ENCODE measurements around the gene CENPT.

The CENPT gene

GRCh38 chr16:67847064-67847861, at the start of gene CENPT:
TSS of gene CENPT (minus strand) at chr16:67847693. CDS start at chr16:67833859, 13,834 bp downstream.
- H3K27me3 Mint-ChIP-seq, result no peaks in the 10 kb centered on the region
- H3K4me1 Mint-ChIP-seq, result peaks cover 58% of the 10 kb centered on the region
- peak; percentile 31 for ATAC-seq
- no peaks in the 10 kb centered on the region for H3K9me3 Mint-ChIP-seq
- H3K4me3 Mint-ChIP-seq, result peak within 1 kb of the TSS; percentile 92
- peak within 1 kb of the TSS; percentile 96 for H3K27ac Mint-ChIP-seq
- peaks cover 14% of the 10 kb centered on the region for H3K36me3 Mint-ChIP-seq (ENCODE audit: low read depth)
- DNase-seq, result no peak

- H3K36me3 Mint-ChIP-seq (ENCODE audit: low read depth), result peaks cover 5% of the 10 kb centered on the region
- H3K4me3 Mint-ChIP-seq, result no peak overlapping the region
- DNase-seq (no peak), ATAC-seq (no peak)
- no peaks in the 10 kb centered on the region for H3K27me3 Mint-ChIP-seq
- H3K9me3 Mint-ChIP-seq, result no peaks in the 10 kb centered on the region
- peaks cover 36% of the 10 kb centered on the region for H3K4me1 Mint-ChIP-seq
- no peak overlapping the region for H3K27ac Mint-ChIP-seq
These were observed 49.7 kb upstream of the CENPT start for GRCh38 chr16:67897231-67897630.

- no peaks in the 10 kb centered on the region for H3K9me3 Mint-ChIP-seq
- H3K36me3 Mint-ChIP-seq (ENCODE audit: low read depth), result peaks cover 5% of the 10 kb centered on the region
- DNase-seq, result no peak
- H3K4me1 Mint-ChIP-seq, result peaks cover 36% of the 10 kb centered on the region
- H3K4me3 Mint-ChIP-seq, result peak overlapping the region; percentile 94
- H3K27ac Mint-ChIP-seq, result peak overlapping the region; percentile 92
- no peaks in the 10 kb centered on the region for H3K27me3 Mint-ChIP-seq
- ATAC-seq, result no peak
These were observed 46.4 kb upstream of the CENPT start for GRCh38 chr16:67893743-67894399.

- Mint-ChIP-seq H3K27ac (peak within 1 kb of the TSS; percentile 92), H3K27me3 (no peaks in the 10 kb centered on the region), H3K4me3 (peak within 1 kb of the TSS; percentile 94), H3K36me3 (ENCODE audit: low read depth) (peaks cover 5% of the 10 kb centered on the region), H3K4me1 (peaks cover 36% of the 10 kb centered on the region), H3K9me3 (no peaks in the 10 kb centered on the region)
- ATAC-seq (peak; percentile 99), DNase-seq (peak; percentile 96)
These were observed 45.6 kb upstream of the CENPT start, which contains the start of gene PSKH1 for GRCh38 chr16:67892899-67893742. TSS of gene PSKH1 (plus strand) at chr16:67893254. CDS start at chr16:67908750, 15,496 bp downstream.

- H3K4me3 Mint-ChIP-seq, result peak overlapping the region; percentile 80
- peaks cover 5% of the 10 kb centered on the region for H3K36me3 Mint-ChIP-seq (ENCODE audit: low read depth)
- no peak for DNase-seq
- ATAC-seq, result no peak
- peak overlapping the region; percentile 63 for H3K27ac Mint-ChIP-seq
- H3K9me3 Mint-ChIP-seq, result no peaks in the 10 kb centered on the region
- H3K27me3 Mint-ChIP-seq, result no peaks in the 10 kb centered on the region
- H3K4me1 Mint-ChIP-seq, result peaks cover 36% of the 10 kb centered on the region
These were observed 44.9 kb upstream of the CENPT start for GRCh38 chr16:67892375-67892774.

GRCh38 chr16:67888331-67888730, 40.8 kb upstream of the CENPT start:
- H3K36me3 Mint-ChIP-seq (ENCODE audit: low read depth), result peaks cover 3% of the 10 kb centered on the region
- peaks cover 8% of the 10 kb centered on the region for H3K4me1 Mint-ChIP-seq
- ATAC-seq, result no peak
- H3K4me3 Mint-ChIP-seq, result no peak overlapping the region
- no peaks in the 10 kb centered on the region for H3K27me3 Mint-ChIP-seq
- DNase-seq, result no peak
- H3K9me3 Mint-ChIP-seq, result no peaks in the 10 kb centered on the region
- H3K27ac Mint-ChIP-seq, result no peak overlapping the region

GRCh38 chr16:67886387-67886786, 38.9 kb upstream of the CENPT start:
- DNase-seq, result no peak
- Mint-ChIP-seq H3K27me3 (no peaks in the 10 kb centered on the region), H3K27ac (no peak overlapping the region), H3K4me3 (no peak overlapping the region), H3K9me3 (no peaks in the 10 kb centered on the region), H3K36me3 (ENCODE audit: low read depth) (peaks cover 5% of the 10 kb centered on the region), H3K4me1 (no peaks in the 10 kb centered on the region)
- ATAC-seq, result no peak

GRCh38 chr16:67885976-67886375, 38.5 kb upstream of the CENPT start:
- H3K4me1 Mint-ChIP-seq, result no peaks in the 10 kb centered on the region
- no peaks in the 10 kb centered on the region for H3K27me3 Mint-ChIP-seq
- no peaks in the 10 kb centered on the region for H3K9me3 Mint-ChIP-seq
- H3K36me3 Mint-ChIP-seq (ENCODE audit: low read depth), result peaks cover 5% of the 10 kb centered on the region
- H3K27ac Mint-ChIP-seq, result peak overlapping the region; percentile 64
- DNase-seq (no peak), ATAC-seq (no peak)
- H3K4me3 Mint-ChIP-seq, result no peak overlapping the region

GRCh38 chr16:67885545-67885944, 38.1 kb upstream of the CENPT start:
- no peaks in the 10 kb centered on the region for H3K9me3 Mint-ChIP-seq
- H3K4me3 Mint-ChIP-seq, result no peak overlapping the region
- no peaks in the 10 kb centered on the region for H3K27me3 Mint-ChIP-seq
- H3K27ac Mint-ChIP-seq, result peak overlapping the region; percentile 64
- DNase-seq (no peak), ATAC-seq (no peak)
- H3K4me1 Mint-ChIP-seq, result no peaks in the 10 kb centered on the region
- H3K36me3 Mint-ChIP-seq (ENCODE audit: low read depth), result peaks cover 5% of the 10 kb centered on the region

- no peak within 1 kb of the TSS for H3K4me3 Mint-ChIP-seq
- H3K4me1 Mint-ChIP-seq, result no peaks in the 10 kb centered on the region
- no peak for ATAC-seq
- peaks cover 5% of the 10 kb centered on the region for H3K36me3 Mint-ChIP-seq (ENCODE audit: low read depth)
- H3K27me3 Mint-ChIP-seq, result no peaks in the 10 kb centered on the region
- no peaks in the 10 kb centered on the region for H3K9me3 Mint-ChIP-seq
- peak within 1 kb of the TSS; percentile 64 for H3K27ac Mint-ChIP-seq
- DNase-seq, result no peak
These were observed 37.2 kb upstream of the CENPT start, which contains the start of gene NRN1L for GRCh38 chr16:67884684-67885083. TSS of gene NRN1L (plus strand) at chr16:67884885. CDS start at chr16:67884904, 19 bp downstream.

- DNase-seq (peak; percentile 81), ATAC-seq (peak; percentile 67)
- H3K27me3 Mint-ChIP-seq, result no peaks in the 10 kb centered on the region
- peaks cover 6% of the 10 kb centered on the region for H3K36me3 Mint-ChIP-seq (ENCODE audit: low read depth)
- no peak overlapping the region for H3K27ac Mint-ChIP-seq
- no peak overlapping the region for H3K4me3 Mint-ChIP-seq
- H3K4me1 Mint-ChIP-seq, result no peaks in the 10 kb centered on the region
- H3K9me3 Mint-ChIP-seq, result no peaks in the 10 kb centered on the region
These were observed 36.4 kb upstream of the CENPT start for GRCh38 chr16:67883872-67884261.

GRCh38 chr16:67883146-67883871, 35.8 kb upstream of the CENPT start:
- peaks cover 7% of the 10 kb centered on the region for H3K36me3 Mint-ChIP-seq (ENCODE audit: low read depth)

GRCh38 chr16:67882374-67883145, 35.1 kb upstream of the CENPT start:
- Mint-ChIP-seq H3K27ac (no peak overlapping the region), H3K9me3 (no peaks in the 10 kb centered on the region), H3K27me3 (no peaks in the 10 kb centered on the region), H3K36me3 (ENCODE audit: low read depth) (peaks cover 13% of the 10 kb centered on the region), H3K4me1 (no peaks in the 10 kb centered on the region), H3K4me3 (no peak overlapping the region)
- DNase-seq, result no peak
- no peak for ATAC-seq

More at GRCh38 chr16:67883146-67883871, 35.8 kb upstream of the CENPT start:
- Mint-ChIP-seq H3K9me3 (no peaks in the 10 kb centered on the region), H3K4me1 (no peaks in the 10 kb centered on the region), H3K4me3 (no peak overlapping the region), H3K27me3 (no peaks in the 10 kb centered on the region), H3K27ac (no peak overlapping the region)
- DNase-seq, result no peak
- ATAC-seq, result no peak

Data from activated naive CD8-positive, alpha-beta T cell treated with anti-CD3 and anti-CD28 coated beads, Interleukin-2, amount 50 U/mL, for 24 hours (primary cell).